Measurements from ENCODE around the gene TDRKH. TPM values are rescaled to one million over a fixed set of nuclear protein-coding genes. Genes with fewer than 3 reads are reported as not detected.

TDRKH gene
- total and polyA plus RNA-seq, 2 of the 13 experiments (the other 11 are each of a cell fraction or from before 2014, with no cell fraction given), result 3.9 to 5.4 TPM

GRCh38 chr1:151762941-151763921 is 27.1 kb downstream of the TDRKH start, which contains the start of gene MRPL9 (continued):
- TF ChIP-seq HIVEP1 (CRISPR knock-in tag; IDR thresholded peaks at IDR 0.05), result peak; percentile 68; the same call in 1 of the 2 replicates
- no peak for TF ChIP-seq PRMT3 (CRISPR knock-in tag; IDR thresholded peaks at IDR 0.05; ENCODE audit: borderline replicate concordance, low read depth)
- TF ChIP-seq CENPBD1 (CRISPR knock-in tag; IDR thresholded peaks at IDR 0.05; ENCODE audit: borderline replicate concordance, low read depth), result no peak
- peak; percentile 40; the same call in 1 of the 2 replicates for TF ChIP-seq RXRB (CRISPR knock-in tag; IDR thresholded peaks at IDR 0.05; ENCODE audit: borderline replicate concordance)
- TF ChIP-seq IRF9 (CRISPR knock-in tag; IDR thresholded peaks at IDR 0.05; ENCODE audit: borderline replicate concordance), result peak; percentile 88
- TF ChIP-seq ARID3A (IDR thresholded peaks at IDR 0.05; ENCODE audit: low read depth, low read length), result no peak
- TF ChIP-seq ZNF558 (CRISPR knock-in tag; IDR thresholded peaks at IDR 0.05; ENCODE audit: borderline replicate concordance), result no peak; the same call in 1 of the 2 replicates
- peak; percentile 33 for TF ChIP-seq ELF3 (CRISPR knock-in tag; IDR thresholded peaks at IDR 0.05)
- no peak for TF ChIP-seq ETV6 (CRISPR knock-in tag; conservative IDR thresholded peaks at IDR 0.05)
- peak; percentile 79 for TF ChIP-seq MED8 (CRISPR knock-in tag; IDR thresholded peaks at IDR 0.05; ENCODE audit: insufficient replicate concordance)
- peak; percentile 97 for TF ChIP-seq YY1 (IDR thresholded peaks at IDR 0.05; ENCODE audit: insufficient read depth, insufficient replicate concordance, low read depth, low read length)
- peak; percentile 100 for TF ChIP-seq ZNF850 (CRISPR knock-in tag; conservative IDR thresholded peaks at IDR 0.05)
- TF ChIP-seq RXRA (CRISPR knock-in tag; IDR thresholded peaks at IDR 0.05), result peak; percentile 49
- TF ChIP-seq NR0B2 (CRISPR knock-in tag; IDR thresholded peaks at IDR 0.05), result 0 out of 2 replicates have a peak, but pooled peaks have one; percentile 24
- TF ChIP-seq LCORL (IDR thresholded peaks at IDR 0.05), result no peak
- TF ChIP-seq LCORL (CRISPR knock-in tag; IDR thresholded peaks at IDR 0.05), result peak; percentile 44; the same call in 1 of the 2 replicates
- no peak for TF ChIP-seq RFX5 (IDR thresholded peaks at IDR 0.05; ENCODE audit: low read depth, low read length)
- TF ChIP-seq ZNF768 (CRISPR knock-in tag; IDR thresholded peaks at IDR 0.05), result peak; percentile 49; the same call in 1 of the 2 replicates
- TF ChIP-seq E2F5 (CRISPR knock-in tag; conservative IDR thresholded peaks at IDR 0.05), result 0 out of 2 replicates have a peak, but pooled peaks have one; percentile 53
- TF ChIP-seq CCDC6 (CRISPR knock-in tag; IDR thresholded peaks at IDR 0.05), result peak; percentile 53; the same call in 1 of the 2 replicates
- TF ChIP-seq SRSF4 (IDR thresholded peaks at IDR 0.05; ENCODE audit: low read depth, low read length, poor library complexity, severe bottlenecking), result no peak
- TF ChIP-seq HNF4G (IDR thresholded peaks at IDR 0.05; ENCODE audit: borderline replicate concordance, low read depth, low read length), result no peak; the same call in 1 of the 2 replicates
- TF ChIP-seq HNF4G (CRISPR knock-in tag; IDR thresholded peaks at IDR 0.05; ENCODE audit: borderline replicate concordance, low read depth), result no peak
- no peak for TF ChIP-seq TBP (CRISPR knock-in tag; IDR thresholded peaks at IDR 0.05)
